ENCODE data around the gene LRP5. TPM values are rescaled to one million over a fixed set of nuclear protein-coding genes. Genes with fewer than 3 reads are reported as not detected.
"Not testable (repeated sequence)": the region's sequence is repeated elsewhere in the genome, so short reads cannot be mapped to it uniquely, and the experiment has no call there.

Gene LRP5
- total RNA-seq, 1 donor from 2014 or later: 17.4 TPM

GRCh38 chr11:68343761-68344256 is 31.4 kb downstream of the LRP5 start:
- H3K9me3 Mint-ChIP-seq (ENCODE audit: unreplicated experiment): peaks cover 9% of the 10 kb centered on the region
- no peak overlapping the region for H3K27ac Mint-ChIP-seq (ENCODE audit: unreplicated experiment)
- no peak for TF ChIP-seq CTCF (IDR thresholded peaks at IDR 0.05; ENCODE audit: partially characterized antibody, unreplicated experiment)
- H3K4me3 Mint-ChIP-seq (ENCODE audit: unreplicated experiment): no peak overlapping the region
- H3K27me3 Mint-ChIP-seq (ENCODE audit: unreplicated experiment): no peaks in the 10 kb centered on the region
- H3K4me1 Mint-ChIP-seq (ENCODE audit: low read depth, unreplicated experiment): peaks cover 17% of the 10 kb centered on the region
- H3K36me3 Mint-ChIP-seq (ENCODE audit: unreplicated experiment): peaks cover 7% of the 10 kb centered on the region
- DNase-seq: no peak

GRCh38 chr11:68344821-68345220 is 32.4 kb downstream of the LRP5 start:
- H3K27me3 Mint-ChIP-seq (ENCODE audit: unreplicated experiment); H3K27ac Mint-ChIP-seq (ENCODE audit: unreplicated experiment); H3K36me3 Mint-ChIP-seq (ENCODE audit: unreplicated experiment); H3K4me3 Mint-ChIP-seq (ENCODE audit: unreplicated experiment); H3K9me3 Mint-ChIP-seq (ENCODE audit: unreplicated experiment); DNase-seq: not testable (repeated sequence)
- H3K4me1 Mint-ChIP-seq (ENCODE audit: low read depth, unreplicated experiment): peaks cover 17% of the 10 kb centered on the region

- DNase-seq: no peak
- peaks cover 16% of the 10 kb centered on the region for H3K4me1 Mint-ChIP-seq (ENCODE audit: low read depth, unreplicated experiment)
- peaks cover 9% of the 10 kb centered on the region for H3K9me3 Mint-ChIP-seq (ENCODE audit: unreplicated experiment)
- no peak overlapping the region for H3K4me3 Mint-ChIP-seq (ENCODE audit: unreplicated experiment)
- no peak for TF ChIP-seq CTCF (IDR thresholded peaks at IDR 0.05; ENCODE audit: partially characterized antibody, unreplicated experiment)
- H3K27me3 Mint-ChIP-seq (ENCODE audit: unreplicated experiment): peaks cover 5% of the 10 kb centered on the region
- H3K27ac Mint-ChIP-seq (ENCODE audit: unreplicated experiment): no peak overlapping the region
- H3K36me3 Mint-ChIP-seq (ENCODE audit: unreplicated experiment): peaks cover 11% of the 10 kb centered on the region
These were observed 33.5 kb downstream of the LRP5 start for GRCh38 chr11:68345776-68346461.

- Mint-ChIP-seq H3K4me1 (ENCODE audit: low read depth, unreplicated experiment) (peaks cover 13% of the 10 kb centered on the region), H3K27me3 (ENCODE audit: unreplicated experiment) (peaks cover 5% of the 10 kb centered on the region), H3K27ac (ENCODE audit: unreplicated experiment) (no peak overlapping the region), H3K36me3 (ENCODE audit: unreplicated experiment) (peaks cover 11% of the 10 kb centered on the region), H3K4me3 (ENCODE audit: unreplicated experiment) (no peak overlapping the region), H3K9me3 (ENCODE audit: unreplicated experiment) (peaks cover 9% of the 10 kb centered on the region)
- no peak for TF ChIP-seq CTCF (IDR thresholded peaks at IDR 0.05; ENCODE audit: partially characterized antibody, unreplicated experiment)
- no peak for DNase-seq
These were observed 34.0 kb downstream of the LRP5 start for GRCh38 chr11:68346462-68346790.

GRCh38 chr11:68347345-68347744 is 35.0 kb downstream of the LRP5 start:
- no peak overlapping the region for H3K4me3 Mint-ChIP-seq (ENCODE audit: unreplicated experiment)
- H3K9me3 Mint-ChIP-seq (ENCODE audit: unreplicated experiment): peaks cover 9% of the 10 kb centered on the region
- H3K27ac Mint-ChIP-seq (ENCODE audit: unreplicated experiment): no peak overlapping the region
- H3K27me3 Mint-ChIP-seq (ENCODE audit: unreplicated experiment): peaks cover 9% of the 10 kb centered on the region
- no peak for DNase-seq
- peaks cover 11% of the 10 kb centered on the region for H3K36me3 Mint-ChIP-seq (ENCODE audit: unreplicated experiment)
- H3K4me1 Mint-ChIP-seq (ENCODE audit: low read depth, unreplicated experiment): peaks cover 13% of the 10 kb centered on the region
- no peak for TF ChIP-seq CTCF (IDR thresholded peaks at IDR 0.05; ENCODE audit: partially characterized antibody, unreplicated experiment)
